T-cell (primary cell): ENCODE results near the gene PIP5K1B. TPM values are rescaled to one million over a fixed set of nuclear protein-coding genes. Genes with fewer than 3 reads are reported as not detected.

Source experiments
- ATAC-seq, 4 experiments: fragments of 200-7000 bp in 3 of 4; fragments of 150-1000 bp in 1 of 4; cut with Tn5 transposase; replicated peaks in 1 of 4; 1 replicate in 3 of 4; 2 replicates in 1 of 4; pipeline ENCODE4 v1.10.0; 2021; ENCODE audit warnings: moderate library complexity in 3 of 4, mild to moderate bottlenecking in 2 of 4, moderate number of reproducible peaks in 1 of 4
- CTCF ChIA-PET, 2 donors: fragments of 300-600 bp; sonication (Branson Sonifier 250); formaldehyde crosslinking; loops; one replicate each; lab custom pipeline; 2022; ENCODE audit warnings: antibody characterized with exemption in 2 of 2; lab: Charles Lee
- POLR2A ChIA-PET, 2 donors: fragments of 300-600 bp; sonication (Branson Sonifier 250); formaldehyde crosslinking; loops; one replicate each; lab custom pipeline; 2022; ENCODE audit warnings: antibody characterized with exemption in 2 of 2; lab: Charles Lee
- DNase-seq, 35 experiments: peaks; one replicate each; pipeline versions ENCODE4 v3.0.0 to v3.0.0-alpha.2; 2013 to 2023
- H3K27ac ChIP-seq: one replicate; pipeline ENCODE4 v1.5.1; 2013; ENCODE audit warnings: low read length
- H3K27me3 ChIP-seq, 2 experiments: replicated peaks in 1 of 2; 1 replicate in 1 of 2; 2 replicates in 1 of 2; pipeline versions ENCODE4 v1.6.1 to v1.7.0; 2013; ENCODE audit warnings: low read length in 1 of 2, mixed read lengths in 1 of 2; ENCODE audit not compliant: control insufficient read depth in 2 of 2, insufficient read depth in 2 of 2; ENCODE audit errors: extremely low read depth in 1 of 2
- H3K36me3 ChIP-seq, 2 donors: 1 replicate in 1 of 2; 2 replicates in 1 of 2; pipeline versions ENCODE4 v1.6.1 to v1.7.0; 2013; ENCODE audit warnings: low read length in 1 of 2; ENCODE audit not compliant: control insufficient read depth in 2 of 2, insufficient read depth in 1 of 2; ENCODE audit errors: extremely low read depth in 1 of 2
- H3K4me1 ChIP-seq, 2 experiments: 1 replicate in 1 of 2; 2 replicates in 1 of 2; pipeline versions ENCODE4 v1.6.1 to v1.7.0; 2013; ENCODE audit warnings: low read length in 2 of 2, mixed read lengths in 1 of 2; ENCODE audit not compliant: insufficient read depth in 2 of 2, control insufficient read depth in 1 of 2; ENCODE audit errors: extremely low read depth in 1 of 2
- H3K4me3 ChIP-seq, 2 donors: 1 replicate in 1 of 2; 2 replicates in 1 of 2; pipeline versions ENCODE4 v1.5.1 to v1.7.0; 2013; ENCODE audit warnings: mild to moderate bottlenecking in 2 of 2, low read length in 1 of 2, moderate library complexity in 1 of 2; ENCODE audit not compliant: control insufficient read depth in 1 of 2; ENCODE audit errors: extremely low read depth in 1 of 2
- H3K9me3 ChIP-seq: 2 replicates; pipeline ENCODE4 v1.7.0; 2013
- H3K27ac Mint-ChIP-seq, 2 donors: one replicate each; pipeline ENCODE4 v1.8.0; 2020 to 2021; ENCODE audit warnings: mild to moderate bottlenecking in 2 of 2, mixed read lengths in 2 of 2
- H3K27me3 Mint-ChIP-seq, 2 donors: one replicate each; pipeline ENCODE4 v1.8.0; 2021 to 2022; ENCODE audit warnings: mixed read lengths in 2 of 2
- H3K36me3 Mint-ChIP-seq: one replicate; pipeline ENCODE4 v1.8.0; 2021; ENCODE audit warnings: mixed read lengths
- H3K4me1 Mint-ChIP-seq, 3 donors: one replicate each; pipeline ENCODE4 v1.8.0; 2020 to 2022; ENCODE audit warnings: mixed read lengths in 3 of 3, mild to moderate bottlenecking in 1 of 3
- H3K4me3 Mint-ChIP-seq, 3 donors: one replicate each; pipeline ENCODE4 v1.8.0; 2020 to 2022; ENCODE audit warnings: mild to moderate bottlenecking in 3 of 3, mixed read lengths in 3 of 3, moderate library complexity in 3 of 3
- H3K9me3 Mint-ChIP-seq, 3 donors: one replicate each; pipeline ENCODE4 v1.8.0; 2020 to 2022; ENCODE audit warnings: mixed read lengths in 3 of 3
- WGBS: methylation state at CpG from one replicate; pipeline ENCODE4 v1.1.5; 2013; ENCODE audit warnings: missing lambda C conversion rate; ENCODE audit not compliant: insufficient coverage; 5-methylcytosine and 5-hydroxymethylcytosine counted together
- total RNA-seq, 35 experiments: library from RNA in 6 of 35; stranded (reverse) in 6 of 35; fragments of 120-200 nt in 1 of 35; gene quantifications; one replicate each; pipeline versions ENCODE4 v1.2.1 to v1.2.4 and lab custom pipeline; 2013 to 2026

Gene PIP5K1B
- total RNA-seq, 5 donors from 2014 or later (not counting 1 experiment from before 2014, with no cell fraction given), result 0.29 to 1.8 (median 0.95) TPM

GRCh38 chr9:68751556-68751955 is 46.5 kb downstream of the PIP5K1B start:
- H3K4me3 Mint-ChIP-seq, result no peak overlapping the region
- ATAC-seq, result no peak
- no peak overlapping the region for H3K27ac Mint-ChIP-seq
- no peaks in the 10 kb centered on the region for H3K4me1 ChIP-seq
- no peaks in the 10 kb centered on the region for H3K9me3 Mint-ChIP-seq
- H3K36me3 Mint-ChIP-seq, result no peaks in the 10 kb centered on the region
- ChIA-PET CTCF (interaction anchor here in 1 of 2 donors (1.1 kb wide), 1 partner anchor 248 kb away, joined by 3 read pairs; no protein-coding TSS in a partner anchor), POLR2A (no interaction called here)
- H3K9me3 ChIP-seq, result no peaks in the 10 kb centered on the region
- peaks cover 0 to 4% of the 10 kb centered on the region in 2 experiments for H3K27me3 ChIP-seq
- no peaks in the 10 kb centered on the region for H3K4me1 Mint-ChIP-seq
- H3K36me3 ChIP-seq, result no peaks in the 10 kb centered on the region
- no peak overlapping the region for H3K27ac ChIP-seq
- H3K27me3 Mint-ChIP-seq, result peaks cover 0 to 2% of the 10 kb centered on the region in 2 donors
- H3K4me3 ChIP-seq, result no peak overlapping the region
- no peak for DNase-seq

DNA sequence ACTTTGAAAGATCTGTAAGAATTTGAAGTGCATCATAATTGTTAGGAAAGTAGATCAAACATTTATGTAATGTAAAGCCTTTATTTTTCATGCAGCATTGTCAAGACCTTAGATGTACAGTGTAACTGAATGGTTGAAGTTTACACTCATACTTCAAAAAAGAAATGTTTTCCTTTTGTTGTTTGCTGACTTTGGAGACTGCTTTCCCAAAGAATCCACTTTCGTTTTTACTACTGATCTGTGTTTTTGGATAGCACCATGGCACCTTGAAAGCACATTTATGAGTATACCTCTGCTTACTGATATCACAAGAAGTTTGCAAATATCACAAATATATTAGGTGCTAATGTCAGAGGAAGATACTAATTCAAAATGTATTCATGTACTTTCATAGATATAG is 50.0 kb downstream of the PIP5K1B start:
- H3K4me3 ChIP-seq, result no peak overlapping the region
- Mint-ChIP-seq H3K36me3 (no peaks in the 10 kb centered on the region), H3K4me3 (no peak overlapping the region), H3K9me3 (peaks cover 9 to 14% (median 13%) of the 10 kb centered on the region in 3 donors), H3K27me3 (peaks cover 13 to 16% of the 10 kb centered on the region in 2 donors), H3K27ac (no peak overlapping the region), H3K4me1 (no peaks in the 10 kb centered on the region)
- ChIA-PET CTCF (interaction anchor here in 1 of 2 donors (0.6 kb wide), 1 partner anchor 35 kb away, joined by 3 read pairs; no protein-coding TSS in a partner anchor), POLR2A (no interaction called here)
- WGBS, result no CpG with 5 or more reads among the region's 1 CpG
- no peaks in the 10 kb centered on the region for H3K36me3 ChIP-seq
- peaks cover 3% of the 10 kb centered on the region for H3K9me3 ChIP-seq
- no peaks in the 10 kb centered on the region for H3K27me3 ChIP-seq
- DNase-seq (no peak), ATAC-seq (no peak)
- H3K27ac ChIP-seq, result no peak overlapping the region
- no peaks in the 10 kb centered on the region for H3K4me1 ChIP-seq

GRCh38 chr9:68755752-68756151 is 50.7 kb downstream of the PIP5K1B start:
- WGBS, result 96% methylated on average over 2 of the region's 4 CpGs
- ChIA-PET POLR2A (no interaction called here), CTCF (interaction anchor here in 1 of 2 donors (0.6 kb wide), 1 partner anchor 35 kb away, joined by 3 read pairs; no protein-coding TSS in a partner anchor)
- no peaks in the 10 kb centered on the region for H3K36me3 Mint-ChIP-seq
- Histone ChIP-seq H3K9me3 (peaks cover 3% of the 10 kb centered on the region), H3K36me3 (no peaks in the 10 kb centered on the region), H3K4me1 (no peaks in the 10 kb centered on the region), H3K27ac (no peak overlapping the region), H3K27me3 (no peaks in the 10 kb centered on the region), H3K4me3 (no peak overlapping the region)
- H3K4me3 Mint-ChIP-seq, result no peak overlapping the region
- peaks cover 13 to 16% of the 10 kb centered on the region in 2 donors for H3K27me3 Mint-ChIP-seq
- peaks cover 9 to 14% (median 13%) of the 10 kb centered on the region in 3 donors for H3K9me3 Mint-ChIP-seq
- H3K27ac Mint-ChIP-seq, result no peak overlapping the region
- no peak for ATAC-seq
- H3K4me1 Mint-ChIP-seq, result no peaks in the 10 kb centered on the region
- no peak for DNase-seq

- Histone ChIP-seq H3K9me3 (peaks cover 3% of the 10 kb centered on the region), H3K27ac (no peak overlapping the region), H3K4me1 (no peaks in the 10 kb centered on the region), H3K27me3 (no peaks in the 10 kb centered on the region), H3K36me3 (no peaks in the 10 kb centered on the region), H3K4me3 (no peak overlapping the region)
- ChIA-PET POLR2A (interaction anchor here in 1 of 2 donors (0.6 kb wide), 1 partner anchor 26 kb away, joined by 4 read pairs; no protein-coding TSS in a partner anchor), CTCF (no interaction called here)
- Mint-ChIP-seq H3K9me3 (peaks cover 9 to 14% (median 13%) of the 10 kb centered on the region in 3 donors), H3K4me3 (no peak overlapping the region), H3K27ac (no peak overlapping the region), H3K4me1 (no peaks in the 10 kb centered on the region), H3K27me3 (peaks cover 16 to 19% of the 10 kb centered on the region in 2 donors), H3K36me3 (no peaks in the 10 kb centered on the region)
- DNase-seq (no peak), ATAC-seq (no peak)
- WGBS, result 67% methylated on average over 1 of the region's 2 CpGs
Measured at GRCh38 chr9:68759981-68760673, 55.1 kb downstream of the PIP5K1B start.

DNA sequence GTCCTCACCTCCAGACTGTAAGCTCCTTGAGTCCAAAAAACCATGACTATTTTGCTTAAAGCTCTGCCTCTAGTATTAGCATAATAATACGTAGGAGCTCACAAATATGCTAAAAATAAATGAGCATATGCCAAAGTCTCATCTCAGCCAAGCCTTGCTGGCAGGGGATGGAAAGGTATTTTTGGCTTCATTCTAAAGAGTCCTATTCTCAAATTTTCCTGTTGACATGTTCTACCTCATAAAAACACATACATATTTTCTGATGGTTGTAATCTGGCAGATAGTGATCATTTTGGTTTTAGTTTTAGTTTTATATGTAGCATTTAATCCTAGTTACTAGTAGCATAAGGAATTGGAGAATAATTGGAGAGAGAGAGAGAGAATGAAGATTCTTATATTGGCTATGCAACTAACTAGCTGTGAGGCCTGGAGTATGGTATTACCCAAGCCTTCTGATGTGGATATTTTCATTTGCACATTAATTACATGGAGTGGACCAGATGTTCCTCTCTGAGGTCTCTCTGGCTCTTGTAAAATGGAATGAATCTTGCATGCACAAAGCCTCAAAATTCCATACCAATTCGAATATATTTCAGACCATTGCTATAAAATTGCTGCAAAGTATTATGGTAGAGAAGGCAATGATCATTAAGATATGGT is 55.8 kb downstream of the PIP5K1B start:
- no CpG with 5 or more reads among the region's 2 CpGs for WGBS
- no peaks in the 10 kb centered on the region for H3K4me1 Mint-ChIP-seq

DNA sequence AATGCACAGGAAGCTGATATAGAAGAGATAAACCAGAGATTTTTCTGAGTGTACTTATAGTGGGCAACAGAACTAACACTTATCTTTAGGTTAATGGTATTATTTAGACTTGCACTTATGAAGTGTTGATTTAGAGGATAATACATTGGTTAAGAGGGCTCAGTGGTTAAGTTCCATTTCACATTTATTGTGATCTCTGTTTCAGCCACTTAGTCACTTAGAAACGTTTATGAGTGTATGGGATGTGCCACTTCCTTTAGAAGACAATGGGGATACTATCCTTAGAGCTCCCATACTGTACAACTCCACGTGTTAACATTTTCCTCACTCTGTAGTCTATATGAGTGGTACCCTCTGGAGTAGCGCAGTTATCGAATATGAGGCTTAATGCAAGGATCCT is 57.5 kb downstream of the PIP5K1B start:
- POLR2A ChIA-PET, result no interaction called here
- WGBS, result 92% methylated on average over 2 of the region's 4 CpGs
- DNase-seq, result no peak

More for the DNA sequence above, 55.8 kb downstream of the PIP5K1B start:
- Mint-ChIP-seq H3K4me3 (no peak overlapping the region), H3K9me3 (peaks cover 9 to 14% (median 13%) of the 10 kb centered on the region in 3 donors), H3K36me3 (no peaks in the 10 kb centered on the region), H3K27me3 (peaks cover 13 to 19% of the 10 kb centered on the region in 2 donors), H3K27ac (no peak overlapping the region)
- POLR2A ChIA-PET, result no interaction called here
- H3K4me3 ChIP-seq, result no peak overlapping the region
- no peaks in the 10 kb centered on the region for H3K4me1 ChIP-seq
- no peak overlapping the region for H3K27ac ChIP-seq
- no peak for DNase-seq
- no peaks in the 10 kb centered on the region for H3K36me3 ChIP-seq
- CTCF ChIA-PET, result no interaction called here
- H3K27me3 ChIP-seq, result no peaks in the 10 kb centered on the region
- H3K9me3 ChIP-seq, result peaks cover 3% of the 10 kb centered on the region
- no peak for ATAC-seq

More for the DNA sequence above, 57.5 kb downstream of the PIP5K1B start:
- Histone ChIP-seq H3K27me3 (no peaks in the 10 kb centered on the region), H3K4me3 (no peak overlapping the region), H3K9me3 (peaks cover 3% of the 10 kb centered on the region), H3K27ac (no peak overlapping the region), H3K4me1 (no peaks in the 10 kb centered on the region), H3K36me3 (no peaks in the 10 kb centered on the region)
- no peak for ATAC-seq
- CTCF ChIA-PET, result no interaction called here
- peaks cover 13 to 19% of the 10 kb centered on the region in 2 donors for H3K27me3 Mint-ChIP-seq
- H3K4me1 Mint-ChIP-seq, result no peaks in the 10 kb centered on the region
- H3K9me3 Mint-ChIP-seq, result peaks cover 9 to 14% (median 13%) of the 10 kb centered on the region in 3 donors
- H3K36me3 Mint-ChIP-seq, result no peaks in the 10 kb centered on the region
- no peak overlapping the region for H3K27ac Mint-ChIP-seq
- H3K4me3 Mint-ChIP-seq, result no peak overlapping the region
